Dendritic cell treated with granulocyte-macrophage colony-stimulating factor and Interleukin-4, amounts not matched to agents 40 ng/mL and 50 ng/mL, for 4 days (primary cell): Measurements from ENCODE around the gene RBPJL.
A peak's percentile ranks its signal among the peaks of the same experiment; 100 is the strongest.
"Not testable (repeated sequence)": the region's sequence is repeated elsewhere in the genome, so short reads cannot be mapped to it uniquely, and the experiment has no call there.

Source experiments
- H3K27ac Mint-ChIP-seq: one replicate; pipeline ENCODE4 v1.8.0; 2022; ENCODE audit warnings: mild to moderate bottlenecking, mixed read lengths
- H3K27me3 Mint-ChIP-seq: one replicate; pipeline ENCODE4 v1.8.0; 2022; ENCODE audit warnings: mild to moderate bottlenecking, mixed read lengths
- H3K36me3 Mint-ChIP-seq: one replicate; pipeline ENCODE4 v1.8.0; 2022; ENCODE audit warnings: low read depth, mixed read lengths
- H3K4me1 Mint-ChIP-seq: one replicate; pipeline ENCODE4 v1.8.0; 2022; ENCODE audit warnings: low read depth, mixed read lengths
- H3K4me3 Mint-ChIP-seq: one replicate; pipeline ENCODE4 v1.8.0; 2022; ENCODE audit warnings: mild to moderate bottlenecking, moderate library complexity, mixed read lengths
- H3K9me3 Mint-ChIP-seq: one replicate; pipeline ENCODE4 v1.8.0; 2022; ENCODE audit warnings: mixed read lengths
- intact Hi-C: fragments of 100-400 bp; cut with micrococcal nuclease; formaldehyde crosslinking; loops from one replicate; pipeline ENCODE4 v1.15.0; 2022

The RBPJL gene

GRCh38 chr20:45347297-45347935, 40.8 kb downstream of the RBPJL start:
- Mint-ChIP-seq H3K4me1 (peaks cover 65% of the 10 kb centered on the region), H3K36me3 (peaks cover 7% of the 10 kb centered on the region), H3K4me3 (peak overlapping the region; percentile 80), H3K27ac (peak overlapping the region; percentile 83), H3K27me3 (no peaks in the 10 kb centered on the region), H3K9me3 (no peaks in the 10 kb centered on the region)
- intact Hi-C loops: no loop called here

GRCh38 chr20:45347936-45348778, 41.5 kb downstream of the RBPJL start, which contains the start of gene SDC4:
SDC4 (minus strand) TSS chr20:45348424; CDS start chr20:45348384, 40 bp downstream.
- Mint-ChIP-seq H3K36me3 (peaks cover 6% of the 10 kb centered on the region), H3K27ac (peak within 1 kb of the TSS; percentile 83), H3K9me3 (no peaks in the 10 kb centered on the region), H3K27me3 (no peaks in the 10 kb centered on the region), H3K4me3 (peak within 1 kb of the TSS; percentile 80), H3K4me1 (peaks cover 58% of the 10 kb centered on the region)
- intact Hi-C loops: no loop called here

GRCh38 chr20:45350217-45350616, 43.6 kb downstream of the RBPJL start:
- Mint-ChIP-seq H3K4me1 (peaks cover 39% of the 10 kb centered on the region), H3K27ac (no peak overlapping the region), H3K9me3 (no peaks in the 10 kb centered on the region), H3K4me3 (no peak overlapping the region), H3K36me3 (peaks cover 6% of the 10 kb centered on the region), H3K27me3 (no peaks in the 10 kb centered on the region)
- intact Hi-C loops: no loop called here

- H3K27ac Mint-ChIP-seq, intact Hi-C loops, H3K4me3 Mint-ChIP-seq, H3K9me3 Mint-ChIP-seq, H3K27me3 Mint-ChIP-seq, H3K36me3 Mint-ChIP-seq: not testable (repeated sequence)
- peaks cover 39% of the 10 kb centered on the region for H3K4me1 Mint-ChIP-seq
Observed at GRCh38 chr20:45350795-45351194, 44.2 kb downstream of the RBPJL start.

GRCh38 chr20:45352729-45353128, 46.1 kb downstream of the RBPJL start:
- Mint-ChIP-seq H3K4me1 (peaks cover 23% of the 10 kb centered on the region), H3K27ac (no peak overlapping the region), H3K9me3 (no peaks in the 10 kb centered on the region), H3K36me3 (peaks cover 2% of the 10 kb centered on the region), H3K4me3 (no peak overlapping the region), H3K27me3 (no peaks in the 10 kb centered on the region)
- intact Hi-C loops: no loop called here

GRCh38 chr20:45353746-45354145, 47.1 kb downstream of the RBPJL start:
- Mint-ChIP-seq H3K27me3 (no peaks in the 10 kb centered on the region), H3K4me3 (no peak overlapping the region), H3K36me3 (no peaks in the 10 kb centered on the region), H3K27ac (no peak overlapping the region), H3K4me1 (peaks cover 27% of the 10 kb centered on the region), H3K9me3 (no peaks in the 10 kb centered on the region)
- intact Hi-C loops: no loop called here

- intact Hi-C loops: no loop called here
- no peak overlapping the region for H3K4me3 Mint-ChIP-seq
- H3K4me1 Mint-ChIP-seq: peaks cover 35% of the 10 kb centered on the region
- H3K27me3 Mint-ChIP-seq: no peaks in the 10 kb centered on the region
- H3K9me3 Mint-ChIP-seq: no peaks in the 10 kb centered on the region
- no peaks in the 10 kb centered on the region for H3K36me3 Mint-ChIP-seq
- H3K27ac Mint-ChIP-seq: no peak overlapping the region
Observed at GRCh38 chr20:45354423-45355208, 48.0 kb downstream of the RBPJL start.

GRCh38 chr20:45355209-45356084, 48.8 kb downstream of the RBPJL start:
- intact Hi-C loops: no loop called here
- Mint-ChIP-seq H3K9me3 (no peaks in the 10 kb centered on the region), H3K36me3 (no peaks in the 10 kb centered on the region), H3K27me3 (no peaks in the 10 kb centered on the region), H3K4me1 (peaks cover 38% of the 10 kb centered on the region), H3K27ac (no peak overlapping the region), H3K4me3 (no peak overlapping the region)

- H3K36me3 Mint-ChIP-seq: peaks cover 11% of the 10 kb centered on the region
- peak overlapping the region; percentile 74 for H3K27ac Mint-ChIP-seq
- H3K9me3 Mint-ChIP-seq: no peaks in the 10 kb centered on the region
- intact Hi-C loops: no loop called here
- H3K27me3 Mint-ChIP-seq: no peaks in the 10 kb centered on the region
- H3K4me3 Mint-ChIP-seq: no peak overlapping the region
- H3K4me1 Mint-ChIP-seq: peaks cover 62% of the 10 kb centered on the region
Observed at GRCh38 chr20:45358282-45359068, 51.8 kb downstream of the RBPJL start.

GRCh38 chr20:45359069-45359405, 52.4 kb downstream of the RBPJL start:
- Mint-ChIP-seq H3K27me3 (no peaks in the 10 kb centered on the region), H3K4me3 (no peak overlapping the region), H3K36me3 (peaks cover 12% of the 10 kb centered on the region), H3K4me1 (peaks cover 67% of the 10 kb centered on the region), H3K9me3 (no peaks in the 10 kb centered on the region), H3K27ac (peak overlapping the region; percentile 74)
- intact Hi-C loops: no loop called here

- Mint-ChIP-seq H3K27ac (peak overlapping the region; percentile 97), H3K4me1 (peaks cover 70% of the 10 kb centered on the region), H3K4me3 (no peak overlapping the region), H3K27me3 (no peaks in the 10 kb centered on the region), H3K9me3 (no peaks in the 10 kb centered on the region), H3K36me3 (peaks cover 12% of the 10 kb centered on the region)
- intact Hi-C loops: loop anchor here (5.0 kb wide), 1 partner anchor 37 kb away; no protein-coding TSS in a partner anchor
Observed at GRCh38 chr20:45359406-45360148, 52.9 kb downstream of the RBPJL start.

GRCh38 chr20:45361793-45362192, 55.2 kb downstream of the RBPJL start:
- peaks cover 31% of the 10 kb centered on the region for H3K36me3 Mint-ChIP-seq
- peaks cover 78% of the 10 kb centered on the region for H3K4me1 Mint-ChIP-seq
- peak overlapping the region; percentile 97 for H3K27ac Mint-ChIP-seq
- H3K9me3 Mint-ChIP-seq: no peaks in the 10 kb centered on the region
- intact Hi-C loops: loop anchor here (5.0 kb wide), 1 partner anchor 39 kb away; no protein-coding TSS in a partner anchor
- H3K4me3 Mint-ChIP-seq: peak overlapping the region; percentile 59
- H3K27me3 Mint-ChIP-seq: no peaks in the 10 kb centered on the region
